H9 (cell line): ENCODE results near the gene MYRIP. TPM values are rescaled to one million over a fixed set of nuclear protein-coding genes. Genes with fewer than 3 reads are reported as not detected.

Source experiments
- DNase-seq: peaks from one replicate; pipeline ENCODE4 v3.0.0-alpha.2; 2017
- H2AFZ ChIP-seq: one replicate; pipeline ENCODE4 v1.6.1; 2013; ENCODE audit warnings: mild to moderate bottlenecking, low read length, control low read depth, moderate library complexity
- H2AK5ac ChIP-seq: 2 replicates; pipeline ENCODE4 v1.6.1; 2013; ENCODE audit warnings: low read length, control low read depth, mixed read lengths; ENCODE audit not compliant: insufficient read length
- H2BK120ac ChIP-seq: one replicate; pipeline ENCODE4 v1.6.1; 2013; ENCODE audit warnings: low read depth, mild to moderate bottlenecking, low read length, control low read depth, inconsistent platforms; ENCODE audit not compliant: poor library complexity, severe bottlenecking
- H2BK12ac ChIP-seq: 2 replicates; pipeline ENCODE4 v1.6.1; 2013; ENCODE audit warnings: low read length, control low read depth, mixed read lengths, low read depth; ENCODE audit not compliant: insufficient read length
- H2BK15ac ChIP-seq: 2 replicates; pipeline ENCODE4 v1.6.1; 2013; ENCODE audit warnings: low read depth, low read length, control low read depth
- H2BK20ac ChIP-seq: one replicate; pipeline ENCODE4 v1.6.1; 2013; ENCODE audit warnings: low read depth, mild to moderate bottlenecking, low read length, control low read depth, inconsistent platforms; ENCODE audit not compliant: poor library complexity, severe bottlenecking
- H2BK5ac ChIP-seq: 2 replicates; pipeline ENCODE4 v1.6.1; 2013; ENCODE audit warnings: low read length, control low read depth, mixed read lengths; ENCODE audit not compliant: insufficient read length
- H3K14ac ChIP-seq: 2 replicates; pipeline ENCODE4 v1.6.1; 2013; ENCODE audit warnings: low read length, control low read depth; ENCODE audit not compliant: insufficient read depth
- H3K18ac ChIP-seq: 2 replicates; pipeline ENCODE4 v1.6.1; 2013; ENCODE audit warnings: low read depth, mild to moderate bottlenecking, mixed read lengths, low read length, control low read depth; ENCODE audit not compliant: insufficient read length
- H3K23ac ChIP-seq: 2 replicates; pipeline ENCODE4 v1.6.1; 2013; ENCODE audit warnings: low read length, control low read depth, mixed read lengths, low read depth; ENCODE audit not compliant: insufficient read length
- H3K23me2 ChIP-seq: 2 replicates; pipeline ENCODE4 v1.6.1; 2013; ENCODE audit warnings: low read depth, mild to moderate bottlenecking, mixed read lengths, low read length, control low read depth; ENCODE audit not compliant: insufficient read length, poor library complexity, severe bottlenecking
- H3K27ac ChIP-seq: 2 replicates; pipeline ENCODE4 v1.5.1; 2013; ENCODE audit warnings: low read length, control low read depth, mixed read lengths, low read depth; ENCODE audit not compliant: insufficient read length
- H3K27me3 ChIP-seq: 2 replicates; pipeline ENCODE4 v1.6.1; 2013; ENCODE audit warnings: low read length, control low read depth, inconsistent platforms; ENCODE audit not compliant: insufficient read depth
- H3K4ac ChIP-seq: 2 replicates; pipeline ENCODE4 v1.6.1; 2013; ENCODE audit warnings: low read depth, mild to moderate bottlenecking, control low read depth, inconsistent platforms, low read length, moderate library complexity
- H3K4me1 ChIP-seq: 2 replicates; pipeline ENCODE4 v1.6.1; 2013; ENCODE audit warnings: low read length, control low read depth, inconsistent platforms; ENCODE audit not compliant: insufficient read depth
- H3K4me2 ChIP-seq: 2 replicates; pipeline ENCODE4 v1.6.1; 2013; ENCODE audit warnings: low read length, control low read depth, mixed read lengths; ENCODE audit not compliant: insufficient read length, insufficient read depth
- H3K56ac ChIP-seq: 2 replicates; pipeline ENCODE4 v1.6.1; 2013; ENCODE audit warnings: low read depth, mild to moderate bottlenecking, mixed read lengths, low read length, control low read depth; ENCODE audit not compliant: insufficient read length
- H3K79me1 ChIP-seq: 2 replicates; pipeline ENCODE4 v1.6.1; 2013; ENCODE audit warnings: low read depth, mild to moderate bottlenecking, moderate library complexity, low read length, control low read depth, inconsistent platforms; ENCODE audit not compliant: insufficient read depth, poor library complexity, severe bottlenecking
- H3K79me2 ChIP-seq: 2 replicates; pipeline ENCODE4 v1.6.1; 2013; ENCODE audit warnings: low read length, control low read depth, inconsistent platforms; ENCODE audit not compliant: insufficient read depth
- H3K9ac ChIP-seq: 2 replicates; pipeline ENCODE4 v1.6.1; 2013; ENCODE audit warnings: low read length, control low read depth, mixed read lengths; ENCODE audit not compliant: insufficient read length; ENCODE audit errors: extremely low read depth
- H3K9me3 ChIP-seq: one replicate; pipeline ENCODE4 v1.6.1; 2013; ENCODE audit warnings: low read depth, low read length, inconsistent platforms; ENCODE audit not compliant: control insufficient read depth
- H3T11ph ChIP-seq: one replicate; pipeline ENCODE4 v1.6.1; 2013; ENCODE audit warnings: mild to moderate bottlenecking, low read length, control low read depth, inconsistent platforms
- H4K20me1 ChIP-seq: one replicate; pipeline ENCODE4 v1.6.1; 2013; ENCODE audit not compliant: control insufficient read depth, insufficient read length, insufficient read depth
- H4K5ac ChIP-seq: 2 replicates; pipeline ENCODE4 v1.6.1; 2013; ENCODE audit warnings: low read depth, mild to moderate bottlenecking, mixed read lengths, low read length, control low read depth; ENCODE audit not compliant: insufficient read length
- H4K8ac ChIP-seq: replicated peaks from 2 replicates; pipeline ENCODE4 v1.6.1; 2013; ENCODE audit warnings: low read length, control low read depth, mixed read lengths, low read depth; ENCODE audit not compliant: insufficient read length
- H4K91ac ChIP-seq: 2 replicates; pipeline ENCODE4 v1.6.1; 2013; ENCODE audit warnings: low read depth, mild to moderate bottlenecking, moderate library complexity, mixed read lengths, low read length, control low read depth; ENCODE audit not compliant: insufficient read length
- H3K27ac Mint-ChIP-seq, 3 experiments: 2 replicates in 2 of 3; 3 replicates in 1 of 3; pipeline ENCODE4 v1.8.0; 2020 to 2021; ENCODE audit warnings: mixed read lengths in 3 of 3, mild to moderate bottlenecking in 1 of 3, moderate library complexity in 1 of 3
- H3K27me3 Mint-ChIP-seq: 2 replicates; pipeline ENCODE4 v1.8.0; 2021; ENCODE audit warnings: low read depth, mild to moderate bottlenecking, moderate library complexity, mixed read lengths
- H3K36me3 Mint-ChIP-seq, 3 experiments: 2 replicates in 2 of 3; 3 replicates in 1 of 3; pipeline ENCODE4 v1.8.0; 2020 to 2021; ENCODE audit warnings: low read depth in 3 of 3, mixed read lengths in 3 of 3; ENCODE audit not compliant: insufficient read depth in 1 of 3
- H3K4me1 Mint-ChIP-seq, 2 experiments: 2 replicates each; pipeline ENCODE4 v1.8.0; 2020; ENCODE audit warnings: mixed read lengths in 2 of 2
- H3K4me3 Mint-ChIP-seq, 2 experiments: 2 replicates in 1 of 2; 3 replicates in 1 of 2; pipeline ENCODE4 v1.8.0; 2020 to 2021; ENCODE audit warnings: mild to moderate bottlenecking in 2 of 2, mixed read lengths in 2 of 2, moderate library complexity in 1 of 2
- H3K9me3 Mint-ChIP-seq, 2 experiments: 2 replicates in 1 of 2; 3 replicates in 1 of 2; pipeline ENCODE4 v1.8.0; 2020; ENCODE audit warnings: mild to moderate bottlenecking in 2 of 2, mixed read lengths in 2 of 2, moderate library complexity in 1 of 2
- CTCF ChIP-seq: fragments of 200-600 bp; sonication (generic); conservative IDR thresholded peaks from 3 replicates; pipeline ENCODE4 v1.8.0; 2021; ENCODE audit warnings: antibody characterized with exemption, mild to moderate bottlenecking
- WGBS: extraction: QIAGEN DNeasy Blood & Tissue Kit; methylation state at CpG from one replicate; pipeline ENCODE4 v1.1.7; 2013; ENCODE audit warnings: missing lambda C conversion rate, low lambda C conversion rate, mixed read lengths; ENCODE audit not compliant: insufficient read length; ENCODE audit errors: extremely low coverage; 5-methylcytosine and 5-hydroxymethylcytosine counted together
- total RNA-seq: library from RNA; stranded (reverse); gene quantifications from 2 replicates; pipeline ENCODE4 v1.2.1, GENCODE V29; 2021

MYRIP gene
- total RNA-seq, 1 experiment from 2014 or later: 1.8 TPM

- H2BK12ac ChIP-seq: no peak overlapping the region
- no peaks in the 10 kb centered on the region for H3K9me3 ChIP-seq
- no CpG with 5 or more reads among the region's 7 CpGs for WGBS
- no peak overlapping the region for H2BK120ac ChIP-seq
- H3K27me3 ChIP-seq: no peaks in the 10 kb centered on the region
- H3K9me3 Mint-ChIP-seq: peaks cover 4 to 10% of the 10 kb centered on the region in 2 experiments; a peak in 4 of 5 replicates
- no peak overlapping the region for H2AFZ ChIP-seq
- H2BK15ac ChIP-seq: no peak overlapping the region
- H3K18ac ChIP-seq: no peak overlapping the region
- no peak overlapping the region for H4K91ac ChIP-seq
- H3K27ac Mint-ChIP-seq: no peak overlapping the region
- TF ChIP-seq CTCF: no peak
- H3K4me2 ChIP-seq: no peak overlapping the region
- no peak overlapping the region for H2AK5ac ChIP-seq
- H3K27ac ChIP-seq: no peak overlapping the region
- no peaks in the 10 kb centered on the region for H3K23me2 ChIP-seq
- H4K5ac ChIP-seq: no peak overlapping the region
- H3K4me3 Mint-ChIP-seq: no peak overlapping the region
- no peak overlapping the region for H3T11ph ChIP-seq
- H3K9ac ChIP-seq: no peak overlapping the region
- no peak overlapping the region for H3K56ac ChIP-seq
- H2BK5ac ChIP-seq: no peak overlapping the region
- no peaks in the 10 kb centered on the region for H3K27me3 Mint-ChIP-seq
- H3K14ac ChIP-seq: no peak overlapping the region
- H3K79me2 ChIP-seq: no peaks in the 10 kb centered on the region
- H2BK20ac ChIP-seq: no peak overlapping the region
- H3K79me1 ChIP-seq: no peaks in the 10 kb centered on the region
- no peaks in the 10 kb centered on the region for H3K4me1 ChIP-seq
- no peak overlapping the region for H3K4ac ChIP-seq
- H3K36me3 Mint-ChIP-seq: no peaks in the 10 kb centered on the region; a peak in 3 of 7 replicates
- no peak overlapping the region for H3K23ac ChIP-seq
- peaks cover 4% of the 10 kb centered on the region in 2 experiments; a peak in 3 of 4 replicates for H3K4me1 Mint-ChIP-seq
- H4K8ac ChIP-seq: no peak overlapping the region
- no peaks in the 10 kb centered on the region for H4K20me1 ChIP-seq
- no peak for DNase-seq
Observed at GRCh38 chr3:39982665-39983357, 173.4 kb downstream of the MYRIP start.
